Activated T-helper 17 cell treated with anti-CD3 and anti-CD28 coated beads, Interleukin-2, amount 50 U/mL, for 72 hours (primary cell): Measurements from ENCODE around the gene TNFSF8. TPM values are rescaled to one million over a fixed set of nuclear protein-coding genes. Genes with fewer than 3 reads are reported as not detected.
A peak's percentile ranks its signal among the peaks of the same experiment; 100 is the strongest.

Experiments used
- ATAC-seq: fragments of 150-1000 bp; cut with Tn5 transposase; replicated peaks from 2 replicates; pipeline ENCODE4 v1.10.0; 2021; ENCODE audit warnings: mild to moderate bottlenecking, moderate library complexity
- H3K27ac Mint-ChIP-seq: one replicate; pipeline ENCODE4 v1.8.0; 2022; ENCODE audit warnings: mixed read lengths
- H3K27me3 Mint-ChIP-seq: one replicate; pipeline ENCODE4 v1.8.0; 2022; ENCODE audit warnings: mixed read lengths
- H3K36me3 Mint-ChIP-seq: one replicate; pipeline ENCODE4 v1.8.0; 2022; ENCODE audit warnings: low read depth, mild to moderate bottlenecking, mixed read lengths
- H3K4me1 Mint-ChIP-seq: one replicate; pipeline ENCODE4 v1.8.0; 2022; ENCODE audit warnings: mixed read lengths
- H3K4me3 Mint-ChIP-seq: one replicate; pipeline ENCODE4 v1.8.0; 2022; ENCODE audit warnings: mild to moderate bottlenecking, mixed read lengths
- H3K9me3 Mint-ChIP-seq: one replicate; pipeline ENCODE4 v1.8.0; 2022; ENCODE audit warnings: mixed read lengths
- total RNA-seq, 2 donors: library from RNA; stranded (reverse); gene quantifications; one replicate each; pipeline ENCODE4 v1.2.3, GENCODE V29; 2022

TNFSF8 gene
- total RNA-seq, 2 donors from 2014 or later: 17.2 to 20.1 TPM

DNA sequence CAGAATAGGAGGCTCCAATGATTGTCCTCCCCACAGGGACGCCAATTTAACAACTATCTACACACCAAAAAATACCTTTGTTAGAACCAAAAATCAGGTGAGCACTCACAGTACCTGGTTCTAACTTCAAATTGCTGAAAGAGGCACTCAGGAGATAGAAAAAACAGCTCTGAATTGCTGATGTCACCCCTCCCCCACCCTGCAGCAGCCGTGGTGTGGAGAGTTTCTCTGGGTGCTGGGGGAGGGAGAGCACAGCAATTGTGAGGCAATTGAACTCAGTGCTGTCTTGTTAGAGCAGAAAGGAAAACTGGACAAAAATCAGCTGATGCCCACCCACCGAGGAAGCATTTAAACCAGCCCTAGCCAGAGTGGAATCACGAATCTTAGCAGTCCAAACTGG lies 41.8 kb downstream of the TNFSF8 start:
- no peak for ATAC-seq
- H3K27ac Mint-ChIP-seq: no peak overlapping the region
- H3K36me3 Mint-ChIP-seq: peaks cover 1% of the 10 kb centered on the region
- H3K4me3 Mint-ChIP-seq: no peak overlapping the region
- peaks cover 9% of the 10 kb centered on the region for H3K9me3 Mint-ChIP-seq
- no peaks in the 10 kb centered on the region for H3K27me3 Mint-ChIP-seq
- H3K4me1 Mint-ChIP-seq: peaks cover 43% of the 10 kb centered on the region

DNA sequence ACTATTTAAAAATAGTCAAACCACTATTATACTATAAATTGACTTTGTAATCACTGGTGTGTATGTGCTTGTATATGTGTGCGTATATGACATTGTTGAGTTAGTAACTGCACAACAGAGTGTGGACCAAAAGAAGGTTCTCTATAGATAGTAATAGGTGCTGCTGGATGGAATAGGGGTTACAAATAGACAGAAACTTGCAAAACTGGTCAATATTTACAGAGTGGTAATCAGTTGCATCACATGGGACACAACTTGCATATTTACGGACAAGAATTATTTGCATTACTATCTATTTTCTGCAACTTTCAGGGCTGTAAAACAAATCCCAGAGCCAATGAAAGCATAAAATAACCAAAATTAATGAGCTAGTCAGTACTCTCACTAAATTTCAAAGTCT lies 42.4 kb downstream of the TNFSF8 start:
- ATAC-seq: no peak
- no peak overlapping the region for H3K27ac Mint-ChIP-seq
- H3K36me3 Mint-ChIP-seq: no peaks in the 10 kb centered on the region
- peaks cover 38% of the 10 kb centered on the region for H3K4me1 Mint-ChIP-seq
- H3K27me3 Mint-ChIP-seq: no peaks in the 10 kb centered on the region
- H3K4me3 Mint-ChIP-seq: no peak overlapping the region
- peaks cover 9% of the 10 kb centered on the region for H3K9me3 Mint-ChIP-seq

DNA sequence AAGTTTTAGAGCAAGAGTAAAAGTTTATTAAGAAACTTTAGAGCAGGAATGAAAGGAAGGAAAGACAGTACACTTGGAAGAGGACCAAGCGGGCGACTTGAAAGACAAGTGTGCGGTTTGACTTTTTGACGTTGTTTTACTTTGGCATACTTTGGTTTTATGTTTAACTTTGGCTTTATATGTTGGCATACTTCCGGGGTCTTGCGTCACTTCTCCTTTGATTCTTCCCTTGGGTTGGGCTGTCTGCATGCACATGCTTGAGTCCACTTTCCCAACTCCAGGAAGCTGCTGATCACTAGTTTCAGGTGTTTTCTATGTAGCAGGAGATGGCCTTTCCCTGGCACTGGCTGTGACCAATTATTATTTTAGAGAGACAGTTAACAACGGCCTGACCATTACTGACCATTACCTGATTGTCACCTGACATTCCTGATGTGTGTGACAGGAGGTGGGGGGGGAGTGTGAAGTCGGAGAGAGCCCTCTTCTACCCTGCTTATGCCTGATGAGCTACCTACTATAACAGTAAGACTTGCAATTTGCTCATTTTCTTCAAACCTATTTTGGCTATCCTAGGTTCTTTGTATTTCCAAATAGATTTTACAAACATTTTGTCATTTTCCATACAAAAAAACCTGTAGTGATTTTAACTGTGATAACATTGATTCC lies 45.5 kb downstream of the TNFSF8 start:
- no peaks in the 10 kb centered on the region for H3K36me3 Mint-ChIP-seq
- no peaks in the 10 kb centered on the region for H3K27me3 Mint-ChIP-seq
- no peak overlapping the region for H3K27ac Mint-ChIP-seq
- H3K4me1 Mint-ChIP-seq: peaks cover 17% of the 10 kb centered on the region
- no peak for ATAC-seq
- H3K4me3 Mint-ChIP-seq: no peak overlapping the region
- no peaks in the 10 kb centered on the region for H3K9me3 Mint-ChIP-seq

DNA sequence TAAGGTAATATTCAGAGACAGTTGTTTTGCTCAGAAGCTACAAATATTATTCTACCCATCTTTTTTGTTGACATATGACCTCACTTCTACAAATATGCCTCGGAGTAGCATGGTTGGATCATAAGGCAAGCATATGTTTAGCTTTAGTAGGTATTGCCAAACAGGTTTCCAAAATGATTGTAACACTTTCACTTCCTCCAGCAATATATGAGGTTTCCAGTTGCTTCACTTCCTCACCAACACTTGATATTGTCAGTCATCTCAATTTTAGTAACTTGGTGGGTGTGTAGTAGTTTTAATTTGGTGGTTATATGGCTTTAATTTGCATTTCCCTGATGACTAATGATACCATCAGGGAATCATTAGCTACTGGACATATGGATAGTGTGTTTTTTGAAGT lies 46.7 kb downstream of the TNFSF8 start:
- ATAC-seq: peak; percentile 60
- Mint-ChIP-seq H3K4me3 (no peak overlapping the region), H3K27me3 (no peaks in the 10 kb centered on the region), H3K4me1 (peaks cover 5% of the 10 kb centered on the region), H3K9me3 (no peaks in the 10 kb centered on the region), H3K27ac (no peak overlapping the region), H3K36me3 (no peaks in the 10 kb centered on the region)

DNA sequence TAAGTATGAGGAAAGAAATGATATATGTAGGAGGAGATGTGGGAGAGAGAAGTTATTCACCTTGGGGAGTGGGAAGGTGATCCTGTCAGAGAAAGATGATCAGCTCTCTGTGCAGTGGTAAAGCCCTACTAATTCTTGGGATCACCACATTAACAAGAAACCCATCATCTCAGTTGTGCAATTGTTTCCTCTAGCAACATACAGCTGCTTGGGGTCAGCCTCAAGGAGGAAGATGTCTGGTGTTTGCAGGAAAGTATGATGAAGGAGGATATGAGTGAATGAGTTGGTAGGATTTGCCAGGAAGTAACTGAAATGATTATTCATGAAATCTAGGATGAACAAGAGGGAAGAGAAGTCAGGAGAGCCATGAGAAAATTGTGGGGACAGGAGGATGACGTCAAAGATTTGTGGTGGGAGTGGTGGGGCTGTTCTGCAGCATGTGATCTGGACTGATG lies 50.1 kb downstream of the TNFSF8 start:
- Mint-ChIP-seq H3K4me3 (no peak overlapping the region), H3K9me3 (peaks cover 9% of the 10 kb centered on the region)

DNA sequence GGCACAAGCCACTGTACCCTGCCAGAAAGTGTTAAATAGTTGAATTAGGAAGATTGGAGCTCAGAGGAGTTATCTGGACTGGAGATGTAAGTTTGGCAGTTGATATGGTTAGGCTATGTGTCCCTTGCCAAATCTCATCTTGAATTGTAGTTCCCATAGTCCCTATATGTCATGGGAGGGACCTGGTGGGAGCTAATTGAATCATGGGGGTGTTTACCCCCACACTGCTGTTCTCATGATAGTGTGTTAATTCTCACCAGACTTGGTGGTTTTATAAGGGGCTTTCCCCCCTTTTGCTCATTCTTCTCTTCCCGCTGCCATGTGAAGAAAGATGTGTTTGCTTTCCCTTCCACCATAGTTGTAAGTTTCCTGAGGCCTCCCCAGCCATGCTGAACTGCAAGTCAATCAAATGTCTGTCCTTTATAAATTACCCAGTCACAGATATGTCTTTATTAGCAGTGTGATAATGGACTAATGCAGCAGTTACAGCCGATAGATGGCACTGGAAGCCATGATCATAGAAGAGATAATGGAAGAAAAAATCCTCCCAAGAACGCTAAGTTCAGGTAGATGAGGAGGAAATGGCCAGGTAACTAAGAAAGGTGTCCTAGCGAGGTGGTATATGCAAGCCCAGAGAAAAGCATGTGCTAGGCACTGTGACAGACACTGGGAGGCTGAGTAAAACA lies 51.4 kb downstream of the TNFSF8 start:
- Mint-ChIP-seq H3K4me1 (no peaks in the 10 kb centered on the region), H3K27ac (no peak overlapping the region), H3K4me3 (no peak overlapping the region), H3K9me3 (peaks cover 12% of the 10 kb centered on the region), H3K36me3 (no peaks in the 10 kb centered on the region), H3K27me3 (no peaks in the 10 kb centered on the region)
- ATAC-seq: no peak

More for the DNA sequence above, 50.1 kb downstream of the TNFSF8 start:
- no peaks in the 10 kb centered on the region for H3K36me3 Mint-ChIP-seq
- H3K27me3 Mint-ChIP-seq: no peaks in the 10 kb centered on the region
- H3K27ac Mint-ChIP-seq: no peak overlapping the region
- ATAC-seq: no peak
- no peaks in the 10 kb centered on the region for H3K4me1 Mint-ChIP-seq

DNA sequence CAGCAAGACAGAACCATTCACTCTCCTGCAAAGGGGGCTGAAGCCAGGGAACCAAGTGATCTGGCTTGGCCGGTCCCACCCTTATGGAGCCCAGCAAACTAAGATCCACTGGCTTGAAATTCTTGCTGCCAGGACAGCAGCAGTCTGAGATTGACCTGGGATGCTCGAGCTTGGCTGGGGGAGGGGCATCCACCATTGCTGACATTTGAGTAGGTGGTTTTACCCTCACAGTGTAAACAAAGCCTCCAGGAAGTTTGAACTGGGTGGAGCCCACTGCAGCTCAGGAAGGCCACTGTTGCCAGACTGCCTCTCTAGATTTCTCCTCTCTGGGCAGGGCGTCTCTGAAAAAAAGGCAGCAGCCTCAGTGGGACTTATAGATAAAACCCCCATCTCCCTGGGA lies 60.5 kb downstream of the TNFSF8 start:
- Mint-ChIP-seq H3K4me3 (peak overlapping the region; percentile 15), H3K9me3 (peaks cover 13% of the 10 kb centered on the region), H3K27ac (peak overlapping the region; percentile 36), H3K36me3 (no peaks in the 10 kb centered on the region), H3K4me1 (peaks cover 4% of the 10 kb centered on the region), H3K27me3 (no peaks in the 10 kb centered on the region)
- no peak for ATAC-seq

DNA sequence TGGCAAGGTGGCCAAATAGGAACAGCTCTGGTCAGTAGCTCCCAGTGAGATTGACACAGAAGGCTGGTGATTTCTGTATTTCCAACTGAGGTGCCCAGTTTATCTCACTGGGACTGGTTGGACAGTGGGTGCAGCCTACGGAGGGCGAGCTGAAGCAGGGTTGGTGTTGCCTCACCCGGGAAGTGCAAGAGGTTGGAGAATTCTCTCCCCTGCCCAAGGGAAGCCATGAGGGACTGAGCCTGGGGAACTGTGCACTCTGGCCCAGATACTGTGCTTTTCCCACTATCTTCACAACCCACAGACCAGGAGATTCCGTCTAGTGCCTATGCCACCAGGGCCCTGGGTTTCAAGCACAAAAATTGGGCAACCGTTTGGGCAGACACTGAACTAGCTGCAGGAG lies 61.0 kb downstream of the TNFSF8 start:
- Mint-ChIP-seq H3K9me3 (peaks cover 13% of the 10 kb centered on the region), H3K27ac (peak overlapping the region; percentile 36), H3K4me3 (peak overlapping the region; percentile 15), H3K4me1 (peaks cover 9% of the 10 kb centered on the region), H3K27me3 (no peaks in the 10 kb centered on the region), H3K36me3 (no peaks in the 10 kb centered on the region)
- no peak for ATAC-seq

DNA sequence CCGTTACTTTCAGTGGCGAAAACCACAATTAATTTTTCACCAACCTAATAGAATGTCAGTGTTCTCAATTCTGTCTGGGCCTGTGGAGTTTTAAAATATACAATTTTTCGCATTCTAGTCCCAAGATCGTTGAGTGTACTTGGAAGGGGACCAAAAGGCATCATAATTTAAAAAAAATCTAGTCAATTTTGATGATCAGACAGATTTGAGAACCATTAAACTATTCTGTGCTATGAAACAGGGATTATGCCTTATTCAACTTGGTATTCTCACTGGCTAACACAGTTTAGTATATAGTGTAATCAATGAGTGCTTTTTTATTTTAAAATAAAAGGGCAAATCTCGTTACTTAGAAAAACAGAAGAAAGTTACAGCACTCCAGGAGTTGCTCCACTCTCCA lies 63.1 kb downstream of the TNFSF8 start:
- ATAC-seq: no peak
- Mint-ChIP-seq H3K36me3 (no peaks in the 10 kb centered on the region), H3K9me3 (peaks cover 6% of the 10 kb centered on the region), H3K4me1 (peaks cover 9% of the 10 kb centered on the region), H3K27ac (no peak overlapping the region), H3K4me3 (no peak overlapping the region), H3K27me3 (no peaks in the 10 kb centered on the region)

DNA sequence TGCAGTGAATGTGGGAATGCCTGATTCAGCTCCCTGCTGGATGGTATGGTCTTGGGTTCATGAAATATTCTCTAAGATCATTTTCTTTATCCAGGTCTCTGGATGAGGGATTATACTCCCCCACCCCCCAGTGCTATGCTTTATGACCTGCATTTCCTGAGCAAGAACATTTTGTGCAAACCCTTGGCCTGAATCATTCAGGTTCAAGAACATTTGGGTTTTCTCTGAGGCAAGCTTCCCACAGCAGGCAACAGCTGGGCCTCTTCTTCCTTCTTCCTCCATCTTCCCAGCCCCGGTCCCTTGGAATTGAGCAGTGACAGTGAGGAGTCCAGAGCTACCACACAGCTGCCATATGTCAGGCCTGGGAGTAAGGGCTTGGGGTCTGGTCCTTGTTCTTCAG lies 65.9 kb downstream of the TNFSF8 start:
- no peak overlapping the region for H3K4me3 Mint-ChIP-seq
- no peak for ATAC-seq
- H3K4me1 Mint-ChIP-seq: peaks cover 14% of the 10 kb centered on the region
- no peaks in the 10 kb centered on the region for H3K9me3 Mint-ChIP-seq
- no peak overlapping the region for H3K27ac Mint-ChIP-seq
- H3K36me3 Mint-ChIP-seq: no peaks in the 10 kb centered on the region
- no peaks in the 10 kb centered on the region for H3K27me3 Mint-ChIP-seq

DNA sequence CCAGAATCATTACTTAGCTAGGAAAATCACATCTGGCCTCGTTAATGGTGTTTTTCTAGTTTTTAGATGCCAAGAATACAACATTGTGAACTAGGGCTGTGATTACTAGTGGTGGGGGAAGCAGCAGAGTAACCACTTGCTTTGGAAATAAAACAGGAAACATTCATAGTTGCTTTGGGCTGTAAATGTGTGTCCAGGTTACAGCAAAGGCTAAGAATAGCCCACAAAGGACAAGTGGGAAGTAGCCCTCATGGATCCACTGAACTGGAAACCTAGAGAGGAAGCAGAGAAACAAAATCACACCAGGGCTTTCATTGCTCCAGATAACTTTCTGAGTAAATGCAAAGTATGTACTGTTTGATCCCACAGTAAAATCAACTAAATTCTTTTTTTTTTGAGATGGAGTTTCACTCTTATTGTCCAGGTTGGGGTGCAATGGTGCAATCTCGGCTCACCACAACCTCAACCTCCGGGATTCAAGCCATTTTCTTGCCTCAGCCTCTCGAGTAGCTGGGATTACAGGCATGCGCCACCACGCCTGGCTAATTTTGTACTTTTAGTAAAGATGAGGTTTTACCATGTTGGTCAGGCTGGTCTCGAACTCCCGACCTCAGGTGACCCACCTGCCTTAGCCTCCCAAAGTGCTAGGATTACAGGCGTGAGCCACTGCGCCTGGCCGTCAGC lies 68.3 kb downstream of the TNFSF8 start:
- H3K27me3 Mint-ChIP-seq: no peaks in the 10 kb centered on the region
- ATAC-seq: no peak
- peaks cover 10% of the 10 kb centered on the region for H3K4me1 Mint-ChIP-seq
- peaks cover 3% of the 10 kb centered on the region for H3K9me3 Mint-ChIP-seq
- no peaks in the 10 kb centered on the region for H3K36me3 Mint-ChIP-seq
- no peak overlapping the region for H3K27ac Mint-ChIP-seq
- no peak overlapping the region for H3K4me3 Mint-ChIP-seq

DNA sequence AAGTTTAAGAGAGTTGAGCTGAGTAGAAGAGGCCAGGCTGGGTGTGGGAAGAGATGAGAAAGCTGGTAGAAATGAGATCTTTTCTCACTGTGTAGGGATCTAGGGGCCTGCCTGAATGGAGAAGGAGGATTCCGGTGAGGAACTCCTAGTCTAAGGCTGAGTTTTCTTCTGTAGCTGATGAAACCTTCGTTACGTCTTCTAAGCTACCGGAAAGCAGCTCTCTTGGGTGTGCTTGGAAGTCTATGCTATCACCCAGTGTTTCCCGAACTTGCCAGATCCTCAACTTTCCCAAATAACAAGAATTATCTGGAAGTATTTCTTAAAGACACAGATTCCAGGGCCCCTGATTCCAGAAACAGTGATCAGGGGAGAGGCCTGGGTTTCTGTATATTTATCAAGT lies 69.1 kb downstream of the TNFSF8 start:
- H3K4me3 Mint-ChIP-seq: no peak overlapping the region
- peaks cover 3% of the 10 kb centered on the region for H3K9me3 Mint-ChIP-seq
- no peaks in the 10 kb centered on the region for H3K27me3 Mint-ChIP-seq
- H3K36me3 Mint-ChIP-seq: no peaks in the 10 kb centered on the region
- no peak for ATAC-seq
- H3K27ac Mint-ChIP-seq: no peak overlapping the region
- H3K4me1 Mint-ChIP-seq: peaks cover 10% of the 10 kb centered on the region

DNA sequence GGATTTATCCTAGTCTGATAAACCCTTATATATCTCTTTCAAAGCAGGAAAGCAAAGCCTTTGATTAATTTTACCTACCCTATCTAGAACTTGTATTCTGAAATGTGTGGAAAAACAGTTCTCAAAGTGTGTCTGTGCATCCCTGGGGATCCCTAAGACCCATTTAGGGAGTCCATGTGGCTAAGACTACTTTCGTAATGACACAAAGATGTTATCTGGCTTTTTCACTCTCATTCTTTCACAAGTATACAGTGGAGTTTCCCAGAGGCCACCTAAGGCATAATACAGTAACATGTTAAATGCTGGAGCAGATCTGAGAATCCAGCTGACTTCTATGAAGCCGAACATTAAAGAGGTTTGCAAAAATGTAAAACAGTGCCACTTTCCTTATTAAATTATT lies 70.2 kb downstream of the TNFSF8 start:
- Mint-ChIP-seq H3K27ac (no peak overlapping the region), H3K36me3 (no peaks in the 10 kb centered on the region), H3K27me3 (no peaks in the 10 kb centered on the region), H3K4me1 (peaks cover 10% of the 10 kb centered on the region), H3K9me3 (peaks cover 3% of the 10 kb centered on the region), H3K4me3 (no peak overlapping the region)
- peak; percentile 80 for ATAC-seq

DNA sequence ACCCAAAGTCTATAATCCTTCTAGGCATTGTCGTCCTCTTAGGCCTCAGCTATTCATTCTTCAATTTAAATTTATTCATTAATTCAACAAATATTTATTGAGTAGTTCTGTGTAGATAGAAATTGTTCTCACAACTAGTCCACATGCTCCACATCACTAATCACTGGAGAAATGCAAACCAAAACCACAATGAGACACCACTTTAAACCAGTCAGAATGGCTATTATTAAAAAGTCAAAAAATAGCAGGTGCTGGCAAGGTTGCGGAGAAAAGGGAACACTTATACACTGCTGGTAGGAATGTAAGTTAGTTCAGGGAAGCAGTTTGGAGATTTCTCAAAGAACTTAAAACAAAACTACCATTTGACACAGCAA lies 73.5 kb downstream of the TNFSF8 start:
- H3K27me3 Mint-ChIP-seq: no peaks in the 10 kb centered on the region
- peaks cover 4% of the 10 kb centered on the region for H3K4me1 Mint-ChIP-seq
- ATAC-seq: no peak
- H3K4me3 Mint-ChIP-seq: no peak overlapping the region
- H3K36me3 Mint-ChIP-seq: no peaks in the 10 kb centered on the region
- peaks cover 3% of the 10 kb centered on the region for H3K9me3 Mint-ChIP-seq
- no peak overlapping the region for H3K27ac Mint-ChIP-seq
